ENCODE data around the gene BANK1. TPM values are rescaled to one million over a fixed set of nuclear protein-coding genes. Genes with fewer than 3 reads are reported as not detected.

BANK1 gene
- total RNA-seq, 1 donor from 2014 or later: 1.7 TPM

DNA sequence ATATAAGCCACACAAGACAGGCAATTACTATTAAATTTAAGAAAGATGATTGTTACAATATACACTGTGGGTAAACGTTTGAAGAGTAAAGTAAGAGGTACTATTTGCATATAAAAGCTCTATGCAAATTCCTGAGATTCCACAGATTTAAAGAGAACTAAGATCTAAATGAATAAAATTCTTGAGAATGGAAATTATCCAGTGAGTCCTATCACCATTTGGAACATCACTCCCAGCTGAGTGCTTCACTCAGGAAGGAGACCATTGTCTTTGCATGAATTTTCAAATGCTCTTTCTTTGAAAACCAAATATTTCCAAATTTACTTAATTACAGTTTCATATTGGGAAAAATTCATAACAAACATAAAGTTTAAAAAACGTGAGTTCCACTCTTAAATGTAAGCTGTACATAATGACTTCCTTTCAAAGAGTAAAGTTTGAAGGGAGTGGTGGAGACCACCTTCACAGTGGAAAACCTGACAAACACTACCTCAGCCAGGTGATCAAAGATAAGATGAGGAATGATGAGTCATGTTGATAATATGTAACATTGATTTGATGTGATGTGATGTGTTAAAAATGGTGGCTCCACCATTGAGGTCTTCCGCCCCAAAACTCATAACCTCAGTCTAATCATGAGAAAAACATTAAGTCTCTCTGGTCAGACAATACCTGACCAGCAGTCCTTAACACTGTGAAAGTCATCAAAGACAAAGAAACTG is 159.9 kb downstream of the BANK1 start:
- no peak for DNase-seq (ENCODE audit: extremely low spot score, unreplicated experiment)
- Mint-ChIP-seq H3K36me3 (no peaks in the 10 kb centered on the region), H3K4me1 (ENCODE audit: unreplicated experiment) (peaks cover 20% of the 10 kb centered on the region), H3K27ac (no peak overlapping the region), H3K9me3 (no peaks in the 10 kb centered on the region), H3K27me3 (no peaks in the 10 kb centered on the region), H3K4me3 (no peak overlapping the region)
- TF ChIP-seq, protein P1, sequence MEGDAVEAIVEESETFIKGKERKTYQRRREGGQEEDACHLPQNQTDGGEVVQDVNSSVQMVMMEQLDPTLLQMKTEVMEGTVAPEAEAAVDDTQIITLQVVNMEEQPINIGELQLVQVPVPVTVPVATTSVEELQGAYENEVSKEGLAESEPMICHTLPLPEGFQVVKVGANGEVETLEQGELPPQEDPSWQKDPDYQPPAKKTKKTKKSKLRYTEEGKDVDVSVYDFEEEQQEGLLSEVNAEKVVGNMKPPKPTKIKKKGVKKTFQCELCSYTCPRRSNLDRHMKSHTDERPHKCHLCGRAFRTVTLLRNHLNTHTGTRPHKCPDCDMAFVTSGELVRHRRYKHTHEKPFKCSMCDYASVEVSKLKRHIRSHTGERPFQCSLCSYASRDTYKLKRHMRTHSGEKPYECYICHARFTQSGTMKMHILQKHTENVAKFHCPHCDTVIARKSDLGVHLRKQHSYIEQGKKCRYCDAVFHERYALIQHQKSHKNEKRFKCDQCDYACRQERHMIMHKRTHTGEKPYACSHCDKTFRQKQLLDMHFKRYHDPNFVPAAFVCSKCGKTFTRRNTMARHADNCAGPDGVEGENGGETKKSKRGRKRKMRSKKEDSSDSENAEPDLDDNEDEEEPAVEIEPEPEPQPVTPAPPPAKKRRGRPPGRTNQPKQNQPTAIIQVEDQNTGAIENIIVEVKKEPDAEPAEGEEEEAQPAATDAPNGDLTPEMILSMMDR (conservative IDR thresholded peaks at IDR 0.05): no peak

DNA sequence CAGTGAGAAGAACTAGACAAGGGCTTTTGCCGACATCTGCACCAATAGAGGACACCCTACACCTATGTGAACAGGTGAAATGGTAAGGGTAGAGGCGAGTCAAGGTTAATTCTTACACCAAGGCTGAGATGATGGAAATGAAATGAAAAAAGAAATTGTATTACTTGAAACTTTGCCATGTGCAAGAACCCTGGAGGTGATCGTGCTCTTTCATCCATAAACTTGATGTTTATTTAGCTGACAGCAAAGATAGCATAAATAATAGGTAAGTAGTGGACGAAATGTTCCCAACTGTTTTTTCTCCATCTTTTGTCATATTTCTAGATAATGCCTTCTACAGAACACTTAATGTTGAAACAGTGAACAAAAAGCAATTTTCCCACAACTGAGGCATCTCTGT is 162.5 kb downstream of the BANK1 start:
- H3K9me3 Mint-ChIP-seq: no peaks in the 10 kb centered on the region
- H3K4me3 Mint-ChIP-seq: no peak overlapping the region
- H3K27ac Mint-ChIP-seq: peak overlapping the region; percentile 3
- H3K36me3 Mint-ChIP-seq: no peaks in the 10 kb centered on the region
- no peak for DNase-seq (ENCODE audit: extremely low spot score, unreplicated experiment)
- H3K27me3 Mint-ChIP-seq: no peaks in the 10 kb centered on the region
- H3K4me1 Mint-ChIP-seq (ENCODE audit: unreplicated experiment): peaks cover 21% of the 10 kb centered on the region
- TF ChIP-seq, protein P1 (conservative IDR thresholded peaks at IDR 0.05): no peak

DNA sequence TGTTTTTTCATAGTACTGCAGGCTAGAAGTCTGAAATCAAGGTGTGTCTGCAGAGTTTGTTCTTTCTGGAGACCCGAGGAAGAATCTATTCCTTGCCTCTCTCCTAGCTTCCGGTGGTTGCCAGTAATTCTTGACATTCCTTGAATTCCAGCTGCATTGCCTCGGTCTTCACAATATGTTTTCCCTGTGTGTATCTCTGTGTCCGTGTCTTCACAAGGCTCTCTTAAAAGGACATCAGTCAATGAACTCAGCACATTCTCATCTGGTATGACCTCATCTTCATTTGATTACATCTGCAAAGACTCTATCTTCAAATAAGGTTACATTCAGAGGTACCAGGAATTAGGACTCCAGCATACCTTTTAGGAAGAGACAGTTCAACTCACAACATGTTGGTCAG is 163.4 kb downstream of the BANK1 start:
- TF ChIP-seq, protein P1 (conservative IDR thresholded peaks at IDR 0.05): no peak
- no peak for DNase-seq (ENCODE audit: extremely low spot score, unreplicated experiment)
- Mint-ChIP-seq H3K27ac (peak overlapping the region; percentile 75), H3K4me1 (ENCODE audit: unreplicated experiment) (peaks cover 21% of the 10 kb centered on the region), H3K4me3 (peak overlapping the region; percentile 23), H3K9me3 (no peaks in the 10 kb centered on the region), H3K27me3 (no peaks in the 10 kb centered on the region), H3K36me3 (no peaks in the 10 kb centered on the region)

DNA sequence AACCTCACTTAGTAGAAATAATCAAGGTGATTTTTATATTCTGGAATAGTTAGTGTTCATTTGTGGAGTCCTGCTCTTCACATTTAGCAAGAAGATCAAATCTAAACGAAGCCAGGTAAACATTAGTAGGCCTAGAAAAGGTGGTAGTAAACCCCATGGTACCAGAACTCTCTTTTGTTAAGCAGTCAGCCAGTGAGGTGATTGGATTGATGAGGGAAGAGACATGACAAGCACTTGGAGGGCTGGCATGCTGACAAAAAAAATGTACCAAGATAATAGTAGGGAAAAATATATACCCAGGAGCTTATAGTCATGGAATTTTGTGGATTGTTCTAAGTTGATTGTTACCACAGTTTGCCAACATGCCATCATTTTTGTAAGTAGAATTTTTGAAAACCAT is 163.8 kb downstream of the BANK1 start:
- H3K27me3 Mint-ChIP-seq: no peaks in the 10 kb centered on the region
- H3K4me1 Mint-ChIP-seq (ENCODE audit: unreplicated experiment): peaks cover 21% of the 10 kb centered on the region
- TF ChIP-seq, protein P1 (conservative IDR thresholded peaks at IDR 0.05): no peak
- peak overlapping the region; percentile 23 for H3K4me3 Mint-ChIP-seq
- DNase-seq (ENCODE audit: extremely low spot score, unreplicated experiment): no peak
- H3K27ac Mint-ChIP-seq: peak overlapping the region; percentile 75
- H3K36me3 Mint-ChIP-seq: no peaks in the 10 kb centered on the region
- no peaks in the 10 kb centered on the region for H3K9me3 Mint-ChIP-seq

DNA sequence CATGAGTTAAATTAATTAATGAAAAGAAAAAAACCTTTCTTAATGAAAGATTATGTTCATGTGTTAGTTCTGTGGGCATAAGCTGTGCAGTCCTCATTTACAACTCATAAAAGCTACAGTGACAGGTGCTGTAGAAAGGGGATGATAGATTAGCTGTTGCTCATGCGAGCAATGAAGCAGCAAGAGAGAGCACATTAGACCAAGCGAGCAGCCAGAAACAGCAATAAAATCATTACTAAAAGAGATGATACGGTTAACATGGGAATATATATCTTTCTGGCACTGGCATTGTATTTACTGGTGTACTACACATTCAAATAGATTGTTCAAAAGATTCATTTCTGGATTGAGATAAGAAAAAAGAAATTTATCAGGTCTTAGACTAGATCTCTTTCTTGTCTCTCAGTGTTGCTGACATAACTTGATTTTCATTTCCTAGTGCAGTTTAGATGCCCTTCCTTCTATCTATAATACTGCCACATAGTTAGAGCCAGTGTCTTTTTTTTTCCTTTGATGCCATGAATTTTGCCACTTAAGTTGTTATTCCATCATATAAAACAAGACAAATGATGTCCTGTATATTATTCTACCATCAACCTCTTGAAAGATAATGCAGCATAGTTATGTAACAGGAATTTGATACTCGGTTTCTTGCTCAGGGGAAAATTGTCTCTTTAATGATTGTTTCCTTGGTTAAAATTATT is 164.6 kb downstream of the BANK1 start:
- H3K27ac Mint-ChIP-seq: peak overlapping the region; percentile 75
- no peak for DNase-seq (ENCODE audit: extremely low spot score, unreplicated experiment)
- H3K9me3 Mint-ChIP-seq: no peaks in the 10 kb centered on the region
- H3K4me1 Mint-ChIP-seq (ENCODE audit: unreplicated experiment): peaks cover 21% of the 10 kb centered on the region
- H3K27me3 Mint-ChIP-seq: no peaks in the 10 kb centered on the region
- H3K4me3 Mint-ChIP-seq: no peak overlapping the region
- H3K36me3 Mint-ChIP-seq: no peaks in the 10 kb centered on the region
- TF ChIP-seq, protein P1 (conservative IDR thresholded peaks at IDR 0.05): no peak

Measured in type B pancreatic cell (in vitro differentiated cells).